ENCODE data around the gene RNMT.

DNA sequence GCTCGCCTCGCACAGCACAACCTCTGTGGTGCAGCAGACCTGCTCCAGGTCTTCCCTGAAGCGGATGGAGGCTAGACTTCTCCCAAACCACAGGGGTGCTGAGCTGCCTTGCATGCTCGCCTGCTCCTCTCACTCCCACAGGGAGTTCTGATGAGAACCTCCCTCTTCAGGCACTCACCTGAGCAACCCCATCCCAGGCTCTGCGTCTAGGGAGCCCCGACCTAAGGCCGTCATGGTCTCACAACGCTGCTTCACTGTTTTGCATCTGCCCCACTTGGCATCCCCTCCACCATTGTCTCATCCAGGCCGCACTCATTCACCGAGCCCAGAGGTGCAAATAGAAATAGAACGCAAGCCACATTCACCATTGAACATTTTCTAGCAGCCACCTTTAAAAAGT lies 72.9 kb downstream of the RNMT start:
- TF ChIP-seq, protein P1, sequence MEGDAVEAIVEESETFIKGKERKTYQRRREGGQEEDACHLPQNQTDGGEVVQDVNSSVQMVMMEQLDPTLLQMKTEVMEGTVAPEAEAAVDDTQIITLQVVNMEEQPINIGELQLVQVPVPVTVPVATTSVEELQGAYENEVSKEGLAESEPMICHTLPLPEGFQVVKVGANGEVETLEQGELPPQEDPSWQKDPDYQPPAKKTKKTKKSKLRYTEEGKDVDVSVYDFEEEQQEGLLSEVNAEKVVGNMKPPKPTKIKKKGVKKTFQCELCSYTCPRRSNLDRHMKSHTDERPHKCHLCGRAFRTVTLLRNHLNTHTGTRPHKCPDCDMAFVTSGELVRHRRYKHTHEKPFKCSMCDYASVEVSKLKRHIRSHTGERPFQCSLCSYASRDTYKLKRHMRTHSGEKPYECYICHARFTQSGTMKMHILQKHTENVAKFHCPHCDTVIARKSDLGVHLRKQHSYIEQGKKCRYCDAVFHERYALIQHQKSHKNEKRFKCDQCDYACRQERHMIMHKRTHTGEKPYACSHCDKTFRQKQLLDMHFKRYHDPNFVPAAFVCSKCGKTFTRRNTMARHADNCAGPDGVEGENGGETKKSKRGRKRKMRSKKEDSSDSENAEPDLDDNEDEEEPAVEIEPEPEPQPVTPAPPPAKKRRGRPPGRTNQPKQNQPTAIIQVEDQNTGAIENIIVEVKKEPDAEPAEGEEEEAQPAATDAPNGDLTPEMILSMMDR (IDR thresholded peaks at IDR 0.05), result no peak
- TF ChIP-seq POLR2A (IDR thresholded peaks at IDR 0.05), result no peak

Measured in heart left ventricle (tissue), 13 donors.